ENCODE data around the gene IL37.

Gene IL37

DNA sequence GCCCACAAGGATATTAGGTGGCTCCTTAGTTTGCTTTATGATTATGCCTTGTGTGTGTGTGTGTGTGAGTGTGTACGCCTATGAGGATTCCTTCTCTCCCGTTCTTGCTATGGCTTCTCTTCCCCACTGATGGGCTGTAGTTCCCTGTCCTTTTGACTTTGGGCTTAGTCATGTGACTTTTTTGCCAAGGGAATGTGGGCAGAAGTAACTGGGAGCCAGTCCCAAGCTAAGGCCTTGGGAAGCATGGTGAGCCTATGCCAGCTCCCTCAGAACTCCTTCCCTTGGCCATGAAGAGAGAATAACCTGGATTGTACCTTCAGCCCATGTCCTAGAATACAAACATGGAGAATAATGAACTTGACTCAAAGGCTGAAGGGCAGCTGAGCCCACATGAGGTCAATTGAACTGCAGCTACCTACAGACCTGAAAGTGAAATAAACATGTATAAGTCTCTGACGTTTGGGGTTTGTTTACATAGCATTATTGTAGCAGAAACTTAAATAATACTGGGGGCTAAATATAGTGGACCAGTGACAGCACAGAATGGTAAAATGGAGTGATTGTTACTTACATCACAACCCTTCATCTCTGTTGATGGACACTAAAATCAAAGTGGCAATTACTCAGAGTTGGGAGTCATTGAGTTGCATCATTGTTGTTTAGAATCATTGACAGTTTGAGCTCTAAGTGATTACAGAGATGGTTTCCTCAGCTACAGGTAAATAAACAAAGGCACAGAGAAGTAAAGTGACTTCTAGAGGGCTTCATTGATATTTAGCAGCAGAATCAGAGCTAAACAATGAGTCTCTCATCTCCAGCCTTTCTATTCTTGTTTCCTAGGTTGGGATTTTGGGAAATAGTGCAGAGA is 51.6 kb downstream of the IL37 start:
- POLR2A ChIA-PET: no interaction called here
- DNase-seq (ENCODE audit: extremely low spot score): no peak
- TF ChIP-seq CTCF (IDR thresholded peaks at IDR 0.05; ENCODE audit: control extremely low read depth, extremely low read depth, low read depth, missing control alignments): no peak
- CTCF ChIA-PET: interaction anchor here (1.0 to 4.9 kb wide), 6 partner anchors 13 to 236 kb away, joined by 3 to 40 read pairs (median 11); no protein-coding TSS in a partner anchor

- CTCF ChIA-PET: interaction anchor here (0.6 to 2.1 kb wide), 5 partner anchors 8 to 840 kb away, joined by 3 to 13 read pairs (median 5); partner anchors contain the start of gene IL36G
- POLR2A ChIA-PET: interaction anchor here (0.8 kb wide), 1 partner anchor 48 kb away, joined by 3 read pairs; no protein-coding TSS in a partner anchor
- DNase-seq (ENCODE audit: extremely low spot score): no peak
- no peak for TF ChIP-seq CTCF (IDR thresholded peaks at IDR 0.05; ENCODE audit: control extremely low read depth, extremely low read depth, low read depth, missing control alignments)
Measured at GRCh38 chr2:112967023-112967422, 56.1 kb downstream of the IL37 start.
